Suprapubic skin (tissue), 4 donors: Measurements from ENCODE around the gene AGA.

Experiments
- CTCF ChIP-seq, 2 donors: fragments of 200-600 bp in 1 of 2; fragments of 450-650 bp in 1 of 2; sonication (generic) in 1 of 2; IDR thresholded peaks; one replicate each; pipeline ENCODE4 v1.5.1; 2016 to 2019; ENCODE audit warnings: antibody characterized with exemption in 2 of 2, mild to moderate bottlenecking in 1 of 2, moderate library complexity in 1 of 2
- EP300 ChIP-seq: sonication (generic); formaldehyde crosslinking; IDR thresholded peaks from one replicate; pipeline ENCODE4 v1.6.1; 2017; ENCODE audit warnings: antibody characterized with exemption
- POLR2A ChIP-seq, 2 donors: fragments of 450-650 bp; IDR thresholded peaks; one replicate each; pipeline ENCODE4 v1.6.1; 2017; ENCODE audit warnings: antibody characterized with exemption in 2 of 2, mild to moderate bottlenecking in 2 of 2, moderate library complexity in 2 of 2
- POLR2AphosphoS5 ChIP-seq, 3 donors: sonication (generic); formaldehyde crosslinking; IDR thresholded peaks; one replicate each; pipeline ENCODE4 v1.6.1; 2017; ENCODE audit warnings: antibody characterized with exemption in 3 of 3

GRCh38 chr4:177393236-177393635 lies 49.0 kb downstream of the AGA start:
- TF ChIP-seq CTCF (IDR thresholded peaks at IDR 0.05), result no peak
- no peak for TF ChIP-seq POLR2A (IDR thresholded peaks at IDR 0.05)
- no peak for TF ChIP-seq POLR2AphosphoS5 (IDR thresholded peaks at IDR 0.05)
- no peak for TF ChIP-seq EP300
